HCT116 (cell line): ENCODE measurements around the gene MYO1E. TPM values are rescaled to one million over a fixed set of nuclear protein-coding genes. Genes with fewer than 3 reads are reported as not detected.

Experiments
- ATAC-seq: fragments of 200-7000 bp; cut with Tn5 transposase; 2 replicates; pipeline ENCODE4 v1.9.1; 2020; ENCODE audit warnings: mild to moderate bottlenecking, moderate library complexity
- BruUV-seq: library from RNA; stranded (reverse); fragments of 400-500 nt; replicated peaks from 2 replicates; lab custom pipeline; 2021; lab: Mats Ljungman, UMichigan
- CTCF ChIA-PET: fragments of 300-600 bp; sonication (Branson Sonifier 250); formaldehyde crosslinking; loops from one replicate; lab custom pipeline; 2021; ENCODE audit warnings: antibody characterized with exemption; lab: Charles Lee
- POLR2A ChIA-PET: fragments of 300-600, 350-600 bp; sonication (Branson Sonifier 250); formaldehyde crosslinking; loops from one replicate; lab custom pipeline; 2021; ENCODE audit warnings: antibody characterized with exemption; lab: Charles Lee
- RAD21 ChIA-PET, 2 experiments: fragments of 300-600 bp; sonication (Branson Sonifier 250); formaldehyde crosslinking; loops; one replicate each; lab custom pipeline; 2023; ENCODE audit warnings: low total read pairs in 2 of 2; ENCODE audit not compliant: uncharacterized antibody in 2 of 2, unreplicated experiment in 2 of 2, low non-redundant PET in 1 of 2; lab: Charles Lee
- DNase-seq: peaks from one replicate; pipeline ENCODE4 v3.0.0-alpha.2; 2010; ENCODE audit warnings: low read depth, low spot score
- H2AFZ ChIP-seq: fragments of 200-600 bp; shearing (Covaris generic), sonication (generic); 2 replicates; pipeline ENCODE4 v1.6.1; 2017; ENCODE audit warnings: low read depth, mixed run types, mixed read lengths, antibody characterized with exemption, low read length; ENCODE audit not compliant: poor library complexity, severe bottlenecking
- H3K27ac ChIP-seq: 2 replicates; pipeline ENCODE4 v1.5.1; 2012; ENCODE audit warnings: low read depth, low read length
- H3K27me3 ChIP-seq: fragments of 200-600 bp; sonication (generic); 2 replicates; pipeline ENCODE4 v1.6.1; 2016; ENCODE audit warnings: mixed run types, low read length, mixed read lengths; ENCODE audit not compliant: insufficient read depth
- H3K36me3 ChIP-seq, 2 experiments: fragments of 200-500 bp in 1 of 2; fragments of 200-600 bp in 1 of 2; sonication (Bioruptor generic) in 1 of 2; sonication (generic) in 1 of 2; 2 replicates each; pipeline versions ENCODE4 v1.5.1 to v1.6.1; 2014 to 2016; ENCODE audit warnings: low read length in 2 of 2, inconsistent platforms in 1 of 2, mixed read lengths in 1 of 2, mixed run types in 1 of 2; ENCODE audit not compliant: insufficient read depth in 2 of 2, control insufficient read depth in 1 of 2
- H3K4me1 ChIP-seq, 2 experiments: fragments of 200-600 bp in 1 of 2; sonication (generic) in 1 of 2; 2 replicates each; pipeline versions ENCODE4 v1.5.1 to v1.6.1; 2012 to 2017; ENCODE audit warnings: low read length in 2 of 2, inconsistent platforms in 1 of 2, mild to moderate bottlenecking in 1 of 2, mixed read lengths in 1 of 2, mixed run types in 1 of 2, moderate library complexity in 1 of 2; ENCODE audit not compliant: insufficient read depth in 2 of 2, control insufficient read depth in 1 of 2
- H3K4me2 ChIP-seq: fragments of 200-600 bp; sonication (generic); 2 replicates; pipeline ENCODE4 v1.6.1; 2017; ENCODE audit warnings: mixed run types, low read length, mixed read lengths
- H3K4me3 ChIP-seq, 2 experiments: fragments of 200-600 bp in 1 of 2; sonication (generic) in 1 of 2; replicated peaks in 1 of 2; 2 replicates each; pipeline ENCODE4 v1.5.1; 2011 to 2016; ENCODE audit warnings: low read length in 2 of 2, control low read depth in 1 of 2, low read depth in 1 of 2, mild to moderate bottlenecking in 1 of 2, mixed read lengths in 1 of 2, mixed run types in 1 of 2
- H3K79me2 ChIP-seq: fragments of 200-600 bp; sonication (generic); 2 replicates; pipeline ENCODE4 v1.6.1; 2017; ENCODE audit warnings: mild to moderate bottlenecking, mixed run types, low read length, moderate library complexity, mixed read lengths; ENCODE audit not compliant: insufficient read depth
- H3K9ac ChIP-seq: fragments of 200-600 bp; sonication (generic); 2 replicates; pipeline ENCODE4 v1.6.1; 2016; ENCODE audit warnings: low read length, mixed read lengths
- H3K9me2 ChIP-seq: fragments of 200-600 bp; sonication (generic), shearing (Covaris generic); 2 replicates; pipeline ENCODE4 v1.6.1; 2017; ENCODE audit warnings: mixed run types, mild to moderate bottlenecking, moderate library complexity; ENCODE audit not compliant: insufficient read depth
- H3K9me3 ChIP-seq, 2 experiments: fragments of 200-500 bp in 1 of 2; fragments of 200-600 bp in 1 of 2; sonication (Bioruptor generic) in 1 of 2; sonication (generic) in 1 of 2; 2 replicates each; pipeline ENCODE4 v1.6.1; 2014 to 2017; ENCODE audit warnings: low read length in 2 of 2, mixed read lengths in 2 of 2, inconsistent platforms in 1 of 2, low read depth in 1 of 2, mild to moderate bottlenecking in 1 of 2, mixed run types in 1 of 2, moderate library complexity in 1 of 2; ENCODE audit not compliant: control insufficient read depth in 1 of 2, insufficient read depth in 1 of 2
- H4K20me1 ChIP-seq: fragments of 200-600 bp; sonication (generic), shearing (Covaris generic); 2 replicates; pipeline ENCODE4 v1.6.1; 2017; ENCODE audit warnings: mixed run types, mild to moderate bottlenecking, moderate library complexity; ENCODE audit not compliant: insufficient read depth
- ATF3 ChIP-seq: IDR thresholded peaks from 2 replicates; pipeline ENCODE4 v1.6.1; 2012
- CTCF ChIP-seq, 3 experiments: fragments of 200-600 bp in 1 of 3; sonication (generic) in 1 of 3; IDR thresholded peaks in 2 of 3; conservative IDR thresholded peaks in 1 of 3; 2 replicates each; pipeline ENCODE4 v1.5.1; 2012 to 2017; ENCODE audit warnings: low read depth in 2 of 3, low read length in 2 of 3, antibody characterized with exemption in 1 of 3, borderline replicate concordance in 1 of 3, control low read depth in 1 of 3, mild to moderate bottlenecking in 1 of 3, mixed read lengths in 1 of 3, mixed run types in 1 of 3, moderate library complexity in 1 of 3; ENCODE audit not compliant: insufficient read depth in 1 of 3
- ELF1 ChIP-seq: IDR thresholded peaks from 2 replicates; pipeline ENCODE4 v1.6.1; 2012; ENCODE audit warnings: low read depth, borderline replicate concordance
- EZH2phosphoT487 ChIP-seq: fragments of 200-600 bp; IDR thresholded peaks from 2 replicates; pipeline ENCODE4 v1.6.1; 2018; ENCODE audit warnings: antibody characterized with exemption, borderline replicate concordance
- FOSL1 ChIP-seq: IDR thresholded peaks from 2 replicates; pipeline ENCODE4 v1.6.1; 2012; ENCODE audit warnings: low read depth
- POLR2AphosphoS5 ChIP-seq: IDR thresholded peaks from 2 replicates; pipeline ENCODE4 v1.6.1; 2011; ENCODE audit warnings: mild to moderate bottlenecking, low read depth, low read length, moderate library complexity
- SRF ChIP-seq: IDR thresholded peaks from 2 replicates; pipeline ENCODE4 v1.6.1; 2012; ENCODE audit warnings: low read depth
- ZBTB33 ChIP-seq: IDR thresholded peaks from 2 replicates; pipeline ENCODE4 v1.6.1; 2011; ENCODE audit warnings: mild to moderate bottlenecking, low read length, moderate library complexity; ENCODE audit not compliant: insufficient replicate concordance; ENCODE audit errors: extremely low read depth
- intact Hi-C: fragments of 100-400 bp; cut with micrococcal nuclease; formaldehyde crosslinking; loops from 2 replicates; pipeline ENCODE4 v1.10.0; 2022
- total RNA-seq: library from RNA; stranded (reverse); gene quantifications from one replicate; pipeline ENCODE4 v1.2.1, GENCODE V29; 2021; ENCODE audit not compliant: unreplicated experiment
- TF ChIP-seq, protein P1 (sequence below): IDR thresholded peaks from 2 replicates; pipeline ENCODE4 v1.6.1; 2012

MYO1E gene
- total RNA-seq, 1 experiment from 2014 or later: 182 TPM

GRCh38 chr15:59307165-59307537, 65.5 kb downstream of the MYO1E start:
- no peak overlapping the region for H3K27ac ChIP-seq
- no peaks in the 10 kb centered on the region for H3K9me2 ChIP-seq
- H3K4me3 ChIP-seq: no peak overlapping the region
- intact Hi-C loops: no loop called here
- peaks cover 28 to 69% of the 10 kb centered on the region in 2 experiments for H3K4me1 ChIP-seq
- DNase-seq: no peak
- H3K9me3 ChIP-seq: no peaks in the 10 kb centered on the region
- H3K27me3 ChIP-seq: no peaks in the 10 kb centered on the region
- no peaks in the 10 kb centered on the region for H3K36me3 ChIP-seq
- no peaks in the 10 kb centered on the region for H4K20me1 ChIP-seq
- ChIA-PET RAD21 (no interaction called here), POLR2A (interaction anchor here (1.2 kb wide), 1 partner anchor 66 kb away, joined by 4 read pairs; the partner anchor contains the start of gene MYO1E), CTCF (no interaction called here)
- H3K4me2 ChIP-seq: no peak overlapping the region
- H2AFZ ChIP-seq: no peak overlapping the region
- peaks cover 58% of the 10 kb centered on the region for H3K79me2 ChIP-seq
- H3K9ac ChIP-seq: no peak overlapping the region
- no peak for ATAC-seq
- BruUV-seq: no TSS peak
- no peak for TF ChIP-seq ELF1
- TF ChIP-seq SRF: no peak
- TF ChIP-seq CTCF (IDR thresholded peaks at IDR 0.05 in 2 of 3, conservative IDR thresholded peaks at IDR 0.05 in 1 of 3; ENCODE audit: borderline replicate concordance in 1 of 3, insufficient read depth in 1 of 3, low read depth in 2 of 3, low read length in 2 of 3): no peak
- no peak for TF ChIP-seq FOSL1
- TF ChIP-seq POLR2AphosphoS5: no peak
- no peak for TF ChIP-seq EZH2phosphoT487
- no peak for TF ChIP-seq ZBTB33
- no peak for TF ChIP-seq ATF3
- TF ChIP-seq, protein P1, sequence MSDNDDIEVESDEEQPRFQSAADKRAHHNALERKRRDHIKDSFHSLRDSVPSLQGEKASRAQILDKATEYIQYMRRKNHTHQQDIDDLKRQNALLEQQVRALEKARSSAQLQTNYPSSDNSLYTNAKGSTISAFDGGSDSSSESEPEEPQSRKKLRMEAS: no peak
